OCI-LY1 (cell line): ENCODE data around the gene RABGGTB.
"Not testable (repeated sequence)": the region's sequence is repeated elsewhere in the genome, so short reads cannot be mapped to it uniquely, and the experiment has no call there.

Experiments used
- H2AFZ ChIP-seq: fragments of 200-600 bp; sonication (generic), shearing (Covaris generic); 2 replicates; pipeline ENCODE4 v1.6.0; 2014; ENCODE audit warnings: antibody characterized with exemption, mild to moderate bottlenecking, low read length
- H3F3A ChIP-seq: fragments of 200-600 bp; sonication (generic), shearing (Covaris generic); 2 replicates; pipeline ENCODE4 v1.6.0; 2014; ENCODE audit warnings: mild to moderate bottlenecking, antibody characterized with exemption, low read length, moderate library complexity; ENCODE audit not compliant: insufficient read depth
- H3K27ac ChIP-seq: fragments of 200-600 bp; sonication (generic); 2 replicates; pipeline ENCODE4 v1.5.1; 2014; ENCODE audit warnings: low read length, mixed run types, mild to moderate bottlenecking, low read depth; ENCODE audit not compliant: poor library complexity, severe bottlenecking
- H3K27me3 ChIP-seq: fragments of 200-600 bp; sonication (generic); 2 replicates; pipeline ENCODE4 v1.6.0; 2014; ENCODE audit warnings: antibody characterized with exemption, mild to moderate bottlenecking, low read length, moderate library complexity; ENCODE audit not compliant: insufficient read depth
- H3K36me3 ChIP-seq: fragments of 200-600 bp; sonication (generic); 2 replicates; pipeline ENCODE4 v1.6.1; 2014; ENCODE audit warnings: mild to moderate bottlenecking, antibody characterized with exemption, low read length, moderate library complexity, mixed read lengths; ENCODE audit not compliant: insufficient read depth
- H3K4me1 ChIP-seq: fragments of 200-600 bp; sonication (generic); 2 replicates; pipeline ENCODE4 v1.5.1; 2014; ENCODE audit warnings: mild to moderate bottlenecking, low read length, moderate library complexity; ENCODE audit not compliant: insufficient read depth, severe bottlenecking
- H3K4me2 ChIP-seq: fragments of 200-600 bp; sonication (generic), shearing (Covaris generic); 2 replicates; pipeline ENCODE4 v1.6.1; 2014; ENCODE audit warnings: low read length
- H3K4me3 ChIP-seq: fragments of 200-600 bp; sonication (generic); 2 replicates; pipeline ENCODE4 v1.5.1; 2014; ENCODE audit warnings: low read length, low read depth, mild to moderate bottlenecking, mixed read lengths; ENCODE audit not compliant: poor library complexity, severe bottlenecking
- H3K79me2 ChIP-seq: fragments of 200-600 bp; shearing (Covaris generic); 2 replicates; pipeline ENCODE4 v1.6.1; 2016; ENCODE audit warnings: mixed run types, low read length, mixed read lengths; ENCODE audit not compliant: insufficient read depth
- H3K9ac ChIP-seq: fragments of 200-600 bp; sonication (generic), shearing (Covaris generic); 2 replicates; pipeline ENCODE4 v1.6.1; 2014; ENCODE audit warnings: mild to moderate bottlenecking, low read length, mixed read lengths
- H3K9me2 ChIP-seq: fragments of 200-600 bp; sonication (generic), shearing (Covaris generic); 2 replicates; pipeline ENCODE4 v1.6.1; 2014; ENCODE audit warnings: low read depth, mild to moderate bottlenecking, low read length, mixed read lengths
- H3K9me3 ChIP-seq: fragments of 200-600 bp; shearing (Covaris generic); 2 replicates; pipeline ENCODE4 v1.6.1; 2014; ENCODE audit warnings: low read length, mixed read lengths
- H4K20me1 ChIP-seq: fragments of 200-600 bp; sonication (generic), shearing (Covaris generic); 2 replicates; pipeline ENCODE4 v1.6.0; 2016; ENCODE audit warnings: mild to moderate bottlenecking, low read length; ENCODE audit not compliant: insufficient read depth
- EZH2 ChIP-seq: fragments of 200-600 bp; sonication (generic), shearing (Covaris generic); IDR thresholded peaks from 2 replicates; pipeline ENCODE4 v1.8.0; 2017; ENCODE audit warnings: borderline replicate concordance, mixed run types, mild to moderate bottlenecking, antibody characterized with exemption, low read length, moderate library complexity, mixed read lengths
- TF ChIP-seq, protein P1 (sequence below): fragments of 200-600 bp; sonication (generic), shearing (Covaris generic); IDR thresholded peaks from 2 replicates; pipeline ENCODE4 v1.5.1; 2017; ENCODE audit warnings: mild to moderate bottlenecking, antibody characterized with exemption, low read length, moderate library complexity, mixed read lengths

Gene RABGGTB

DNA sequence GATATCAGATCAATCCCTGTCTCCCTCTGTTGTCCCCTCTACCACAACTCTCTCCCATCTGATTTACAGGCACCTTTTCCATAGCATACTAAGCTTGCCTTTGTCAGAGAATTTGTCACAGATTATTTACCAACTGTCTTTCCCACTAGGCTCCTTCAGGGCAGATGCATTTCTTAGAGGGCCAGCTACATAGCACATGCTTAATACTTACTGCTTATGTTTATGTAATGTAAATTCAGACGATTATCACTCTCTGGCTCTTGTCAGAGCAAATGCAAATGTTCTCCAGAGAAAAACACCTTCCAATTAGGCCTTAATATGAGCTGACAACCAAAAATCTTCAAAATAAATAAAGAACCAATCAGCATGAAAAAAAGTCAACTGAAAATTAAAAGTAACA is 15.3 kb upstream of the RABGGTB start:
- Histone ChIP-seq H3F3A (no peaks in the 10 kb centered on the region), H3K79me2 (no peaks in the 10 kb centered on the region), H3K9ac (no peak overlapping the region), H3K36me3 (no peaks in the 10 kb centered on the region), H3K4me1 (no peaks in the 10 kb centered on the region), H4K20me1 (no peaks in the 10 kb centered on the region), H3K27ac (no peak overlapping the region), H3K9me2 (no peaks in the 10 kb centered on the region), H3K9me3 (no peaks in the 10 kb centered on the region), H2AFZ (no peak overlapping the region), H3K4me3 (no peak overlapping the region), H3K4me2 (no peak overlapping the region), H3K27me3 (no peaks in the 10 kb centered on the region)
- TF ChIP-seq, protein P1, sequence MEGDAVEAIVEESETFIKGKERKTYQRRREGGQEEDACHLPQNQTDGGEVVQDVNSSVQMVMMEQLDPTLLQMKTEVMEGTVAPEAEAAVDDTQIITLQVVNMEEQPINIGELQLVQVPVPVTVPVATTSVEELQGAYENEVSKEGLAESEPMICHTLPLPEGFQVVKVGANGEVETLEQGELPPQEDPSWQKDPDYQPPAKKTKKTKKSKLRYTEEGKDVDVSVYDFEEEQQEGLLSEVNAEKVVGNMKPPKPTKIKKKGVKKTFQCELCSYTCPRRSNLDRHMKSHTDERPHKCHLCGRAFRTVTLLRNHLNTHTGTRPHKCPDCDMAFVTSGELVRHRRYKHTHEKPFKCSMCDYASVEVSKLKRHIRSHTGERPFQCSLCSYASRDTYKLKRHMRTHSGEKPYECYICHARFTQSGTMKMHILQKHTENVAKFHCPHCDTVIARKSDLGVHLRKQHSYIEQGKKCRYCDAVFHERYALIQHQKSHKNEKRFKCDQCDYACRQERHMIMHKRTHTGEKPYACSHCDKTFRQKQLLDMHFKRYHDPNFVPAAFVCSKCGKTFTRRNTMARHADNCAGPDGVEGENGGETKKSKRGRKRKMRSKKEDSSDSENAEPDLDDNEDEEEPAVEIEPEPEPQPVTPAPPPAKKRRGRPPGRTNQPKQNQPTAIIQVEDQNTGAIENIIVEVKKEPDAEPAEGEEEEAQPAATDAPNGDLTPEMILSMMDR = no peak
- no peak for TF ChIP-seq EZH2

DNA sequence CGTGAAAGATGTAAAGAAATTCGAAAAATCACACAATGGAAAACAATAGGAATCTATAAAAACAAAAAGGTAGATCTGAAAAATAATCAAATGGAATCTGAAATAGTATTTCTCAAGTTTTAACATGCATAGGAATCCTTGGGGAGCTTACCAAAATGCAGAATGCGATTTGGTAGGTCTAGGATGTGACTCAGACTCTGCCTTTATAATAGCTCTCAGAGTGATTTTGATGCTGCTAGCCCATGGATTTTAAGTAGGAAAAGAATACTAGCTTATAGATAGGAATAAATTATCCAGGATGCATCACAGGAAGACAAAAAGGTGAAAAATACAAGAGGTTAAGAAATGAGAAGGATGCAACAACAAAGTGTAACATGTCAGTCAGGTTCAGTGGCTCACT is 14.1 kb upstream of the RABGGTB start:
- no peaks in the 10 kb centered on the region for H4K20me1 ChIP-seq
- no peaks in the 10 kb centered on the region for H3K9me2 ChIP-seq
- no peaks in the 10 kb centered on the region for H3F3A ChIP-seq
- no peak overlapping the region for H3K27ac ChIP-seq
- no peak overlapping the region for H3K9ac ChIP-seq
- no peak for TF ChIP-seq EZH2
- TF ChIP-seq, protein P1 = no peak
- no peaks in the 10 kb centered on the region for H3K4me1 ChIP-seq
- no peak overlapping the region for H3K4me2 ChIP-seq
- H3K9me3 ChIP-seq = no peaks in the 10 kb centered on the region; the same call in 1 of the 2 replicates
- no peak overlapping the region for H3K4me3 ChIP-seq
- H3K79me2 ChIP-seq = no peaks in the 10 kb centered on the region
- H2AFZ ChIP-seq = no peak overlapping the region
- no peaks in the 10 kb centered on the region for H3K27me3 ChIP-seq
- no peaks in the 10 kb centered on the region for H3K36me3 ChIP-seq

DNA sequence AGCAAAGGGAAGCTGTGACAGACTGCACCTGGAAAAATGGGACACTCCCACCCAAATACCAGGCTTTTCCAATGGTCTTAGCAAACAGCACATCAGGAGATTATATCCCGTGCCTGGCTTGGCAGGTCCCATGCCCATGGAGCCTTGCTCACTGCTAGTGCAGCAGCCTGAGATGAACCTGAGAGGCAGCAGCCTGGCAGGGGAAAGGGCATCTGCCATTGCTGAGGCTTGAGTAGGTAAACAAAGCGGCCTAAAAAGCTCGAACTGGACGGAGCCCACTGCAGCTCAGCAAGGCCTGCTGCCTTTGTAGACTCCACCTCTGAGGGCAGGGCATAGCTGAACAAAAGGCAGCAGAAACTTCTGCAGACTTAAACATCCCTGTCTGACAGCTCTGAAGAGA is 8.2 kb upstream of the RABGGTB start:
- H3K4me1 ChIP-seq, H3K27ac ChIP-seq: not testable (repeated sequence)

DNA sequence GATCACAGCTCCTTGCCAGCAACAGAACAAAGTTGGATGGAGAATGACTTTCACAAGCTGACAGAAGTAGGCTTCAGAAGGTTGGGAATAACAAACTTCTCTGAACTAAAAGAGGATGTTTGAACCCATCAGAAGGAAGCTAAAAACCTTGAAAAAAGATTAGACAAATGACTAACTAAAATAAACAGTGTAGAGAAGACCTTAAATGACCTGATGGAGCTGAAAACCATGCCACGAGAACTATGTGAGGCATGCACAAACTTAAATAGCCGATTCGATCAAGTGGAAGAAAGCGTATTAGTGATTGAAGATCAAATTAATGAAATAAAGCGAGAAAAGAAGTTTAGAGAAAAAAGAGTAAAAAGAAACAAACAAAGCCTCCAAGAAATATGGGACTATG is 7.4 kb upstream of the RABGGTB start:
- H3K9ac ChIP-seq, H2AFZ ChIP-seq, H3K79me2 ChIP-seq: not testable (repeated sequence)

More for the DNA sequence above, 8.2 kb upstream of the RABGGTB start:
- not testable (repeated sequence) for H3K9me2 ChIP-seq, H3K4me2 ChIP-seq, H3K79me2 ChIP-seq, H3K27me3 ChIP-seq, H3K9me3 ChIP-seq, H3F3A ChIP-seq, H4K20me1 ChIP-seq, H3K9ac ChIP-seq, H2AFZ ChIP-seq, H3K36me3 ChIP-seq, H3K4me3 ChIP-seq

DNA sequence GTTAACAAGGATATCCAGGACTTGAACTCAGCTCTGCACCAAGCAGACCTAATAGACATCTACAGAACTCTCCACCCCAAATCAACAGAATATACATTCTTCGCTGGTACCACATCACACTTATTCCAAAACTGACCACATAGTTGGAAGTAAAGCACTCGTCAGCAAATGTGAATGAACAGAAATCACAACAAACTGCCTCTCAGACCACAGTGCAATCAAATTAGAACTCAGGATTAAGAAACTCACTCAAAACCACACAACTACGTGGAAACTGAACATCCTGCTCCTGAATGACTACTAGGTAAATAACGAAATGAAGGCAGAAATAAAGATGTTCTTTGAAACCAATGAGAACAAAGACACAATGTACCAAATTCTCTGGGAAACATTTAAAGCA is 5.9 kb upstream of the RABGGTB start:
- H3K4me1 ChIP-seq = peaks cover 14% of the 10 kb centered on the region
- not testable (repeated sequence) for H3K79me2 ChIP-seq, H3K4me2 ChIP-seq, H3K9ac ChIP-seq, H3K27ac ChIP-seq, H2AFZ ChIP-seq, H3K36me3 ChIP-seq, H3K9me2 ChIP-seq, H4K20me1 ChIP-seq, H3K9me3 ChIP-seq, H3F3A ChIP-seq, H3K4me3 ChIP-seq, H3K27me3 ChIP-seq

More for the DNA sequence above, 7.4 kb upstream of the RABGGTB start:
- not testable (repeated sequence) for H3K4me1 ChIP-seq, H3K27ac ChIP-seq, H3K27me3 ChIP-seq, H4K20me1 ChIP-seq, H3K4me2 ChIP-seq, H3K9me3 ChIP-seq, H3K9me2 ChIP-seq, H3K36me3 ChIP-seq, H3K4me3 ChIP-seq, H3F3A ChIP-seq

DNA sequence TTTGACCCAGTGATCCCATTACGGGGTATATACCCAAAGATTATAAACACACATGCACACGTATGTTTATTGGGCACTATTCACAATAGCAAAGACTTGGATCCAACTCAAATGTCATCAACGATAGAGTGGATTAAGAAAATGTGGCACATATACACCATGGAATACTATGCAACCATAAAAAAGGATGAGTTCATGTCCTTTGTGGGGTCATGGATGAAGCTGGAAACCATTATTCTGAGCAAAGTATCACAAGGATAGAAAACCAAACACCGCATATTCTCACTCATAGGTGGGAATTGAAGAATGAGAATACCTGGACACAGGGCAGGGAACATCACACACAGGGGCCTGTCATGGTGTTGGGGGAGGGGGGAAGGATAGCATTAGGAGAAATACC is 2.1 kb upstream of the RABGGTB start:
- not testable (repeated sequence) for H4K20me1 ChIP-seq, H3K9me2 ChIP-seq, H3K27me3 ChIP-seq, H3K9me3 ChIP-seq, H3F3A ChIP-seq, H2AFZ ChIP-seq
- Histone ChIP-seq H3K79me2 (peaks cover 29% of the 10 kb centered on the region), H3K4me3 (peak overlapping the region; percentile 92), H3K36me3 (peaks cover 23% of the 10 kb centered on the region), H3K4me1 (peaks cover 35% of the 10 kb centered on the region), H3K4me2 (peak overlapping the region; percentile 94), H3K9ac (peak overlapping the region; percentile 93; the same call in 1 of the 2 replicates), H3K27ac (peak overlapping the region; percentile 96)
